GM21390 (cell line): ENCODE data around the gene DCST2.
"Not testable (repeated sequence)": the region's sequence is repeated elsewhere in the genome, so short reads cannot be mapped to it uniquely, and the experiment has no call there.

ENCODE experiments used
- ATAC-seq: cut with Tn5 transposase; IDR thresholded peaks from one replicate; pipeline ENCODE4 v1.9.1; 2021; ENCODE audit not compliant: unreplicated experiment

The DCST2 gene

GRCh38 chr1:155000726-155001424, 32.7 kb downstream of the DCST2 start:
- peak; percentile 43 for ATAC-seq

- ATAC-seq, result no peak
Measured at GRCh38 chr1:155000411-155000725, 33.2 kb downstream of the DCST2 start.

- ATAC-seq, result no peak
Measured at GRCh38 chr1:154999571-155000410, 33.8 kb downstream of the DCST2 start.

- ATAC-seq, result no peak
Measured at GRCh38 chr1:154998818-154999570, 34.6 kb downstream of the DCST2 start.

GRCh38 chr1:154998201-154998780, 35.3 kb downstream of the DCST2 start:
- ATAC-seq, result no peak

- no peak for ATAC-seq
Measured at GRCh38 chr1:154996966-154997701, 36.4 kb downstream of the DCST2 start.

- ATAC-seq, result not testable (repeated sequence)
Measured at GRCh38 chr1:154995301-154995983, 38.1 kb downstream of the DCST2 start.

GRCh38 chr1:154994591-154994990, 39.0 kb downstream of the DCST2 start:
- ATAC-seq, result no peak

GRCh38 chr1:154994269-154994587, 39.4 kb downstream of the DCST2 start:
- ATAC-seq, result no peak

- no peak for ATAC-seq
Measured at GRCh38 chr1:154993572-154994268, 39.9 kb downstream of the DCST2 start, which contains the start of gene LENEP. Gene LENEP (plus strand): TSS chr1:154993586. CDS start chr1:154993608, 22 bp downstream.

GRCh38 chr1:154992721-154993571, 40.6 kb downstream of the DCST2 start:
- no peak for ATAC-seq

GRCh38 chr1:154990276-154990675, 43.3 kb downstream of the DCST2 start:
- no peak for ATAC-seq

- no peak for ATAC-seq
Measured at GRCh38 chr1:154989195-154989860, 44.3 kb downstream of the DCST2 start.

GRCh38 chr1:154988058-154988954, 45.3 kb downstream of the DCST2 start:
- ATAC-seq, result no peak

- no peak for ATAC-seq
Measured at GRCh38 chr1:154987326-154987725, 46.3 kb downstream of the DCST2 start.

- not testable (repeated sequence) for ATAC-seq
Measured at GRCh38 chr1:154986736-154987135, 46.8 kb downstream of the DCST2 start.
